ACC112 (cell line): ENCODE results near the gene HSF4.

Experiments
- H2AFZ ChIP-seq: fragments of 200-600 bp; sonication (generic); one replicate; pipeline ENCODE4 v1.6.0; 2017; ENCODE audit warnings: antibody characterized with exemption, low read length; ENCODE audit not compliant: unreplicated experiment
- H3K27ac ChIP-seq: fragments of 200-600 bp; sonication (generic); 2 replicates; pipeline ENCODE4 v1.5.1; 2014; ENCODE audit warnings: low read depth, mild to moderate bottlenecking, antibody characterized with exemption, low read length, moderate library complexity
- H3K27me3 ChIP-seq: fragments of 200-600 bp; sonication (generic); 2 replicates; pipeline ENCODE4 v1.6.1; 2014; ENCODE audit warnings: mild to moderate bottlenecking, antibody characterized with exemption, low read length, moderate library complexity, mixed read lengths; ENCODE audit not compliant: insufficient read depth
- H3K36me3 ChIP-seq: fragments of 200-600 bp; sonication (generic); 2 replicates; pipeline ENCODE4 v1.6.1; 2016; ENCODE audit warnings: mild to moderate bottlenecking, antibody characterized with exemption, low read length, moderate library complexity, mixed read lengths; ENCODE audit not compliant: insufficient read depth
- H3K4me1 ChIP-seq: fragments of 200-600 bp; sonication (generic); one replicate; pipeline ENCODE4 v1.6.1; 2016; ENCODE audit warnings: low read length, mixed read lengths; ENCODE audit not compliant: insufficient read depth, unreplicated experiment, control insufficient read depth
- H3K4me3 ChIP-seq: fragments of 200-600 bp; sonication (generic); 2 replicates; pipeline ENCODE4 v1.5.1; 2014; ENCODE audit warnings: mild to moderate bottlenecking, low read depth, low read length
- H3K79me2 ChIP-seq: fragments of 200-600 bp; sonication (generic); one replicate; pipeline ENCODE4 v1.6.0; 2016; ENCODE audit warnings: low read length; ENCODE audit not compliant: control insufficient read depth, unreplicated experiment, insufficient read depth

Gene HSF4

GRCh38 chr16:67212766-67213165 is 48.2 kb downstream of the HSF4 start:
- H3K27ac ChIP-seq = no peak overlapping the region

GRCh38 chr16:67213197-67214019 is 48.9 kb downstream of the HSF4 start:
- H3K79me2 ChIP-seq = no peaks in the 10 kb centered on the region
- H3K36me3 ChIP-seq = no peaks in the 10 kb centered on the region
- H3K4me3 ChIP-seq = no peak overlapping the region
- H2AFZ ChIP-seq = no peak overlapping the region
- no peak overlapping the region for H3K27ac ChIP-seq
- peaks cover 9% of the 10 kb centered on the region for H3K4me1 ChIP-seq
- no peaks in the 10 kb centered on the region for H3K27me3 ChIP-seq

More at GRCh38 chr16:67212766-67213165, 48.2 kb downstream of the HSF4 start:
- Histone ChIP-seq H3K4me3 (no peak overlapping the region), H3K79me2 (no peaks in the 10 kb centered on the region), H3K27me3 (no peaks in the 10 kb centered on the region), H2AFZ (no peak overlapping the region), H3K4me1 (peaks cover 15% of the 10 kb centered on the region), H3K36me3 (no peaks in the 10 kb centered on the region)

GRCh38 chr16:67215706-67216105 is 51.2 kb downstream of the HSF4 start:
- Histone ChIP-seq H3K4me1 (peaks cover 7% of the 10 kb centered on the region), H3K27ac (no peak overlapping the region), H3K4me3 (no peak overlapping the region), H3K27me3 (no peaks in the 10 kb centered on the region), H2AFZ (no peak overlapping the region), H3K79me2 (no peaks in the 10 kb centered on the region), H3K36me3 (no peaks in the 10 kb centered on the region)

GRCh38 chr16:67216612-67217490 is 52.3 kb downstream of the HSF4 start:
- Histone ChIP-seq H3K4me1 (peaks cover 7% of the 10 kb centered on the region), H3K27me3 (no peaks in the 10 kb centered on the region), H3K36me3 (no peaks in the 10 kb centered on the region), H2AFZ (no peak overlapping the region), H3K4me3 (no peak overlapping the region), H3K79me2 (no peaks in the 10 kb centered on the region), H3K27ac (no peak overlapping the region)
